Activated naive CD8-positive, alpha-beta T cell treated with anti-CD3 and anti-CD28 coated beads for 36 hours (primary cell): ENCODE data around the gene MRPS31. TPM values are rescaled to one million over a fixed set of nuclear protein-coding genes. Genes with fewer than 3 reads are reported as not detected.
"Not testable (repeated sequence)": the region's sequence is repeated elsewhere in the genome, so short reads cannot be mapped to it uniquely, and the experiment has no call there.

Experiments
- DNase-seq: peaks from one replicate; pipeline ENCODE4 v3.0.0; 2021
- H3K27ac Mint-ChIP-seq: one replicate; pipeline ENCODE4 v1.8.0; 2022; ENCODE audit warnings: mild to moderate bottlenecking, moderate library complexity, mixed read lengths
- H3K27me3 Mint-ChIP-seq: one replicate; pipeline ENCODE4 v1.8.0; 2022; ENCODE audit warnings: mild to moderate bottlenecking, mixed read lengths
- H3K36me3 Mint-ChIP-seq: one replicate; pipeline ENCODE4 v1.8.0; 2021; ENCODE audit warnings: mild to moderate bottlenecking, mixed read lengths
- H3K4me1 Mint-ChIP-seq: one replicate; pipeline ENCODE4 v1.8.0; 2021; ENCODE audit warnings: mixed read lengths
- H3K4me3 Mint-ChIP-seq: one replicate; pipeline ENCODE4 v1.8.0; 2022; ENCODE audit warnings: mild to moderate bottlenecking, moderate library complexity, mixed read lengths
- H3K9me3 Mint-ChIP-seq: one replicate; pipeline ENCODE4 v1.8.0; 2022; ENCODE audit warnings: mixed read lengths
- total RNA-seq, 2 experiments: library from RNA; stranded (reverse); gene quantifications; one replicate each; pipeline ENCODE4 v1.2.3, GENCODE V29; 2021

Gene MRPS31
- total RNA-seq, 2 experiments from 2014 or later = 40.9 to 43.8 TPM

- peaks cover 12% of the 10 kb centered on the region for H3K36me3 Mint-ChIP-seq
- H3K9me3 Mint-ChIP-seq = no peaks in the 10 kb centered on the region
- no peak overlapping the region for H3K27ac Mint-ChIP-seq
- DNase-seq = no peak
- H3K27me3 Mint-ChIP-seq = no peaks in the 10 kb centered on the region
- no peak overlapping the region for H3K4me3 Mint-ChIP-seq
- H3K4me1 Mint-ChIP-seq = peaks cover 13% of the 10 kb centered on the region
Measured at GRCh38 chr13:40755082-40755700, 15.8 kb downstream of the MRPS31 start.

GRCh38 chr13:40749327-40749726 is 21.7 kb downstream of the MRPS31 start:
- DNase-seq = no peak
- no peak overlapping the region for H3K27ac Mint-ChIP-seq
- no peaks in the 10 kb centered on the region for H3K27me3 Mint-ChIP-seq
- H3K4me1 Mint-ChIP-seq = peaks cover 5% of the 10 kb centered on the region
- H3K4me3 Mint-ChIP-seq = no peak overlapping the region
- peaks cover 12% of the 10 kb centered on the region for H3K36me3 Mint-ChIP-seq
- no peaks in the 10 kb centered on the region for H3K9me3 Mint-ChIP-seq

- H3K4me3 Mint-ChIP-seq, H3K4me1 Mint-ChIP-seq, H3K27ac Mint-ChIP-seq, H3K27me3 Mint-ChIP-seq, DNase-seq, H3K9me3 Mint-ChIP-seq: not testable (repeated sequence)
- H3K36me3 Mint-ChIP-seq = peaks cover 35% of the 10 kb centered on the region
Measured at GRCh38 chr13:40735232-40735548, 35.8 kb downstream of the MRPS31 start.

- H3K27me3 Mint-ChIP-seq, H3K4me3 Mint-ChIP-seq, DNase-seq, H3K4me1 Mint-ChIP-seq, H3K27ac Mint-ChIP-seq, H3K9me3 Mint-ChIP-seq: not testable (repeated sequence)
- H3K36me3 Mint-ChIP-seq = peaks cover 35% of the 10 kb centered on the region
Measured at GRCh38 chr13:40734536-40735231, 36.3 kb downstream of the MRPS31 start.

GRCh38 chr13:40732658-40733057 is 38.3 kb downstream of the MRPS31 start:
- H3K4me3 Mint-ChIP-seq = no peak overlapping the region
- H3K36me3 Mint-ChIP-seq = peaks cover 29% of the 10 kb centered on the region
- peaks cover 10% of the 10 kb centered on the region for H3K4me1 Mint-ChIP-seq
- no peaks in the 10 kb centered on the region for H3K9me3 Mint-ChIP-seq
- no peaks in the 10 kb centered on the region for H3K27me3 Mint-ChIP-seq
- DNase-seq = no peak
- no peak overlapping the region for H3K27ac Mint-ChIP-seq

DNA sequence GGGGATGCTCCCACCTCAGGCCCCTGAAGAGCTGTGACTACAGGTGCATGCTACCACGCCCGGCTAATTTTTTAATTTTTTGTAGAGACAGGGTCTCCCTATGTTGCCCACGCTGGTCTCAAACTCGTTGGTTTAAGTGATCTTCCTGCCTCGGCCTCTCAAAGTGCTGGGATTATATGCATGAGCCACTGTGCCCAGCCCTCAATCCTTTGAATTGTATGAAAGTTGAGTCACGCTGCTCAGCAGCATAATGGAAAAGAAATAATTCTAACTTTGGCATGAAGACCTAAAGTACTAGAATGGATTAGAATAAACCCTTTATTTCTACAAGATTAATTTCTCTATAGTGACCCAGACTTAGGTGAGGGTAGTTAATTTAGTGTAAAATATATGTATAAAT is 42.4 kb downstream of the MRPS31 start:
- H3K27ac Mint-ChIP-seq = no peak overlapping the region
- no peak for DNase-seq
- peaks cover 3% of the 10 kb centered on the region for H3K4me1 Mint-ChIP-seq
- H3K36me3 Mint-ChIP-seq = peaks cover 15% of the 10 kb centered on the region
- H3K9me3 Mint-ChIP-seq = no peaks in the 10 kb centered on the region
- H3K27me3 Mint-ChIP-seq = no peaks in the 10 kb centered on the region
- no peak overlapping the region for H3K4me3 Mint-ChIP-seq

DNA sequence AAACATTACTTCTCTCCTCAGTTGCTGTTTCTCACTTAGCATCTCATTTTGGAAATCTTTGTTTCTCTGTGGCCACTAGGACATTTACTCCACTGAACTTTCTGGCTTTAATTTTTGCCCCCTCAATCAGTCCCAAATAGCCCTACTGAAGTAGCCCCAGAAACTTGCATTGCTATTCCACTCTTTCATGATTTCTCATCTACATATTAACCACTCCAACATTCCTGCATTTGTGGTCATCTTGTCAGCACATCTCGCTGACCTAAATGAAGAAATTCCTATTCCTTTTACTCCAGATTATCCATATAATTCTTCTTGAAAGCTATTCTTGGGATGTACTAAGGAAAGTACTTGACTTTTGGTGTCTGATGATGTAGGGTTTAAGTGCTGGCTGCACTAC is 56.6 kb downstream of the MRPS31 start:
- not testable (repeated sequence) for H3K27ac Mint-ChIP-seq, DNase-seq, H3K4me1 Mint-ChIP-seq, H3K4me3 Mint-ChIP-seq, H3K27me3 Mint-ChIP-seq
- Mint-ChIP-seq H3K36me3 (peaks cover 59% of the 10 kb centered on the region), H3K9me3 (peaks cover 16% of the 10 kb centered on the region)

DNA sequence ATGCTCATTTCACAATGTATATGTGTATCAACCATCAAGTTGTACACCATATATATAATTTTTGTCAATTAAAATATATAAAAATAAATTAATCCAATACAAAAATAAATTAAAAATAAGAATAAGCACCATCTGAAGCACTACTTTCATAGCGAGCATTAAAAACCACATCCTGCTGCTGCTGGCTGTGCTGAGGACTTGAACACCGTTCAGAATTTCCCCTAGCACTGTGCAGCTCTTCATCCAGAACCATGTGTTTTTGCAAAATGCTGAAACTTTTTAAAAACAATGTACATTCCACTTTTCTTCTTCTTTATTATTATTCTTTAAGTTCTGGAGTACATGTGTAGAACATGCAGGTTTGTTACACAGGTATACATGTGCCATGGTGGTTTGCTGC is 64.6 kb downstream of the MRPS31 start:
- no peak overlapping the region for H3K27ac Mint-ChIP-seq
- H3K4me3 Mint-ChIP-seq = no peak overlapping the region
- no peaks in the 10 kb centered on the region for H3K27me3 Mint-ChIP-seq
- DNase-seq = no peak
- H3K36me3 Mint-ChIP-seq = peaks cover 27% of the 10 kb centered on the region
- H3K9me3 Mint-ChIP-seq = peaks cover 37% of the 10 kb centered on the region
- H3K4me1 Mint-ChIP-seq = peaks cover 20% of the 10 kb centered on the region

- DNase-seq = no peak
- Mint-ChIP-seq H3K36me3 (no peaks in the 10 kb centered on the region), H3K4me3 (no peak overlapping the region), H3K9me3 (no peaks in the 10 kb centered on the region), H3K4me1 (no peaks in the 10 kb centered on the region), H3K27me3 (no peaks in the 10 kb centered on the region), H3K27ac (no peak overlapping the region)
Measured at GRCh38 chr13:40697711-40698110, 73.3 kb downstream of the MRPS31 start.

GRCh38 chr13:40694426-40694825 is 76.6 kb downstream of the MRPS31 start:
- no peaks in the 10 kb centered on the region for H3K4me1 Mint-ChIP-seq
- H3K27ac Mint-ChIP-seq = no peak overlapping the region
- no peak for DNase-seq
- no peaks in the 10 kb centered on the region for H3K36me3 Mint-ChIP-seq
- H3K27me3 Mint-ChIP-seq = no peaks in the 10 kb centered on the region
- no peak overlapping the region for H3K4me3 Mint-ChIP-seq
- H3K9me3 Mint-ChIP-seq = no peaks in the 10 kb centered on the region

GRCh38 chr13:40692946-40693345 is 78.0 kb downstream of the MRPS31 start:
- DNase-seq = no peak
- Mint-ChIP-seq H3K4me3 (no peak overlapping the region), H3K4me1 (no peaks in the 10 kb centered on the region), H3K9me3 (no peaks in the 10 kb centered on the region), H3K27ac (no peak overlapping the region), H3K36me3 (no peaks in the 10 kb centered on the region), H3K27me3 (no peaks in the 10 kb centered on the region)

- Mint-ChIP-seq H3K9me3 (no peaks in the 10 kb centered on the region), H3K4me3 (no peak overlapping the region), H3K27ac (no peak overlapping the region), H3K27me3 (no peaks in the 10 kb centered on the region), H3K36me3 (no peaks in the 10 kb centered on the region), H3K4me1 (no peaks in the 10 kb centered on the region)
- DNase-seq = no peak
Measured at GRCh38 chr13:40688781-40689180, 82.2 kb downstream of the MRPS31 start.

GRCh38 chr13:40682449-40683240 is 88.3 kb downstream of the MRPS31 start:
- DNase-seq = no peak
- Mint-ChIP-seq H3K4me3 (no peak overlapping the region), H3K27me3 (no peaks in the 10 kb centered on the region), H3K9me3 (no peaks in the 10 kb centered on the region), H3K36me3 (no peaks in the 10 kb centered on the region), H3K27ac (no peak overlapping the region), H3K4me1 (peaks cover 10% of the 10 kb centered on the region)

DNA sequence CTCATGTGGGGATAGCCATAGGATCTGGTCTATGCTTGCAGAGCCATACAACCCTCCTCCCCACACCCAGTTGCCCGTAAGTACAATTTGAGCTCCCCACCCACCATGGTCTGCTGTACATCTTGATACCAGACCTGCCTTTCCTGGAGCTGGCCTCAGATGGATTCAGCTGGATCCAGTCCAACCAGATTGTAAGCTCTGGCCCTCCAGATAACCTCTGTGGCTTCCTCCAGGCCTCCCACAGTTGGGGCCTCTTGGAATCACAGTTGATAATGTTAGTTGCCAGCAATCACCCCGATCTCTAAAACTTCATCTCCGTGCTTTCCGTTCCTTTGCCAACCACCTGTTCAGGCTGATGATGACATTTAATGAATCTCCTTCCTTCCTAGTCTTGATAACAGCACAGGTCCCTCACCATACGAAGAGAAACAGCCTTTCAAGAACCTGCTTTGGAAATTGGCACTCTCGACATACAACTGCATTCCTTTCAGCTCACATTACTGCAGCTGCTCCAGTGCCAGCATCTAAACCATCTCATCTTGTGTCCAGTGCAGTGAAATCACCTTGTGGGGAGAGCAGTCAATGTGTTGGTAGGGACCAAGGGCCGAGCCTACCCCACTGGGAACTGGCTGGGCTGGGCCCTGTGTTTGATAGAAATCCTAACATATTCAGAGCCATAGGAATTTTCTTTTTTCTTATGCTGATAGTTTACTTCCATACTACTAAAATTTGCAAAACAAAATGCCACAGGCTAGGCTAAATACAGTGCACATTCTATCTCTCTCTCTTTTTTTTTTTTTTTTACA is 89.4 kb downstream of the MRPS31 start:
- H3K27me3 Mint-ChIP-seq = no peaks in the 10 kb centered on the region
- no peak overlapping the region for H3K27ac Mint-ChIP-seq
- no peak for DNase-seq
- H3K36me3 Mint-ChIP-seq = no peaks in the 10 kb centered on the region
- H3K4me3 Mint-ChIP-seq = no peak overlapping the region
- H3K4me1 Mint-ChIP-seq = peaks cover 10% of the 10 kb centered on the region
- H3K9me3 Mint-ChIP-seq = no peaks in the 10 kb centered on the region
